Osteoblast (primary cell): Measurements from ENCODE around the gene KRTAP10-1. TPM values are rescaled to one million over a fixed set of nuclear protein-coding genes. Genes with fewer than 3 reads are reported as not detected.

ENCODE experiments used
- DNase-seq: peaks from one replicate; pipeline ENCODE4 v3.0.0; 2011; ENCODE audit warnings: low spot score, mixed read lengths; ENCODE audit not compliant: insufficient read length; ENCODE audit errors: missing footprints
- H2AFZ ChIP-seq: 2 replicates; pipeline ENCODE4 v1.6.0; 2011; ENCODE audit warnings: mild to moderate bottlenecking, low read length
- H3K27ac ChIP-seq: 2 replicates; pipeline ENCODE4 v1.5.1; 2011; ENCODE audit warnings: mild to moderate bottlenecking, low read depth, low read length, moderate library complexity
- H3K27me3 ChIP-seq: 2 replicates; pipeline ENCODE4 v1.6.0; 2012; ENCODE audit warnings: mild to moderate bottlenecking, control low read depth, inconsistent platforms, low read length, moderate library complexity; ENCODE audit not compliant: insufficient read depth
- H3K36me3 ChIP-seq: 2 replicates; pipeline ENCODE4 v1.5.1; 2011; ENCODE audit warnings: mild to moderate bottlenecking, low read length, control low read depth, moderate library complexity; ENCODE audit not compliant: insufficient read depth
- H3K4me1 ChIP-seq: 2 replicates; pipeline ENCODE4 v1.5.1; 2011; ENCODE audit warnings: mild to moderate bottlenecking, low read length, control low read depth, moderate library complexity; ENCODE audit not compliant: insufficient read depth
- H3K4me2 ChIP-seq: 2 replicates; pipeline ENCODE4 v1.6.0; 2011; ENCODE audit warnings: mild to moderate bottlenecking, low read length; ENCODE audit not compliant: insufficient read depth
- H3K4me3 ChIP-seq: fragments of 200-600 bp; sonication (generic); 3 replicates; pipeline ENCODE4 v1.5.1; 2012; ENCODE audit warnings: mild to moderate bottlenecking, low read length, inconsistent platforms; ENCODE audit not compliant: insufficient read depth
- H3K79me2 ChIP-seq: 2 replicates; pipeline ENCODE4 v1.6.0; 2012; ENCODE audit warnings: mild to moderate bottlenecking, low read length, control low read depth, inconsistent platforms; ENCODE audit not compliant: insufficient read depth
- H3K9me3 ChIP-seq: 2 replicates; pipeline ENCODE4 v1.5.1; 2011; ENCODE audit warnings: low read depth, low read length, control low read depth
- H4K20me1 ChIP-seq: 2 replicates; pipeline ENCODE4 v1.6.0; 2012; ENCODE audit warnings: mild to moderate bottlenecking, low read length, control low read depth; ENCODE audit not compliant: insufficient read depth
- CTCF ChIP-seq: IDR thresholded peaks from 2 replicates; pipeline ENCODE4 v1.5.1; 2011; ENCODE audit warnings: mild to moderate bottlenecking, low read depth, low read length, moderate library complexity; ENCODE audit errors: extremely low read depth
- total RNA-seq: library from RNA; depleted of rRNA; stranded (reverse); fragments of >200 nt; gene quantifications from 2 replicates; pipeline ENCODE4 v1.2.3, GENCODE V29; 2012

KRTAP10-1 gene
- total RNA-seq, 1 donor, result not detected

GRCh38 chr21:44518686-44519085 lies 21.3 kb downstream of the KRTAP10-1 start:
- no peak for DNase-seq
- Histone ChIP-seq H3K4me1 (no peaks in the 10 kb centered on the region), H4K20me1 (no peaks in the 10 kb centered on the region), H3K9me3 (no peaks in the 10 kb centered on the region), H3K36me3 (no peaks in the 10 kb centered on the region), H3K4me2 (no peak overlapping the region), H2AFZ (no peak overlapping the region), H3K4me3 (no peak overlapping the region), H3K27ac (no peak overlapping the region), H3K79me2 (no peaks in the 10 kb centered on the region), H3K27me3 (no peaks in the 10 kb centered on the region)
- TF ChIP-seq CTCF, result no peak

GRCh38 chr21:44517175-44517899 lies 22.7 kb downstream of the KRTAP10-1 start:
- Histone ChIP-seq H3K79me2 (no peaks in the 10 kb centered on the region), H3K27me3 (no peaks in the 10 kb centered on the region), H3K27ac (no peak overlapping the region), H4K20me1 (no peaks in the 10 kb centered on the region), H3K36me3 (no peaks in the 10 kb centered on the region), H3K4me3 (no peak overlapping the region), H2AFZ (no peak overlapping the region), H3K4me2 (no peak overlapping the region), H3K9me3 (no peaks in the 10 kb centered on the region), H3K4me1 (no peaks in the 10 kb centered on the region)
- no peak for DNase-seq
- no peak for TF ChIP-seq CTCF

- no peaks in the 10 kb centered on the region for H3K27me3 ChIP-seq
- no peak for DNase-seq
- no peak overlapping the region for H3K4me2 ChIP-seq
- H4K20me1 ChIP-seq, result no peaks in the 10 kb centered on the region
- H3K4me3 ChIP-seq, result no peak overlapping the region
- no peak for TF ChIP-seq CTCF
- H3K36me3 ChIP-seq, result no peaks in the 10 kb centered on the region
- H3K9me3 ChIP-seq, result no peaks in the 10 kb centered on the region
- no peak overlapping the region for H3K27ac ChIP-seq
- no peak overlapping the region for H2AFZ ChIP-seq
- H3K79me2 ChIP-seq, result no peaks in the 10 kb centered on the region
- H3K4me1 ChIP-seq, result no peaks in the 10 kb centered on the region
These were observed 23.2 kb downstream of the KRTAP10-1 start for GRCh38 chr21:44516828-44517174.

- Histone ChIP-seq H3K4me3 (no peak overlapping the region), H3K27me3 (no peaks in the 10 kb centered on the region), H4K20me1 (no peaks in the 10 kb centered on the region), H3K4me1 (no peaks in the 10 kb centered on the region), H2AFZ (no peak overlapping the region), H3K27ac (no peak overlapping the region), H3K4me2 (no peak overlapping the region), H3K36me3 (no peaks in the 10 kb centered on the region), H3K79me2 (no peaks in the 10 kb centered on the region), H3K9me3 (no peaks in the 10 kb centered on the region)
- no peak for DNase-seq
- TF ChIP-seq CTCF, result no peak
These were observed 23.7 kb downstream of the KRTAP10-1 start for GRCh38 chr21:44516342-44516741.
